ENCODE data around the gene FARSB.
A peak's percentile ranks its signal among the peaks of the same experiment; 100 is the strongest.
"Not testable (repeated sequence)": the region's sequence is repeated elsewhere in the genome, so short reads cannot be mapped to it uniquely, and the experiment has no call there.

Gene FARSB

GRCh38 chr2:222655787-222656525 is at the start of gene FARSB:
Gene FARSB, minus strand, starts transcription at chr2:222656092. Its CDS starts 19 bp downstream, at chr2:222656073.
- peak; percentile 23 to 97 (median 88) for DNase-seq

- DNase-seq, result no peak
Measured at GRCh38 chr2:222703886-222704285, 48.0 kb upstream of the FARSB start.

GRCh38 chr2:222703091-222703490 is 47.2 kb upstream of the FARSB start:
- DNase-seq, result no peak

DNA sequence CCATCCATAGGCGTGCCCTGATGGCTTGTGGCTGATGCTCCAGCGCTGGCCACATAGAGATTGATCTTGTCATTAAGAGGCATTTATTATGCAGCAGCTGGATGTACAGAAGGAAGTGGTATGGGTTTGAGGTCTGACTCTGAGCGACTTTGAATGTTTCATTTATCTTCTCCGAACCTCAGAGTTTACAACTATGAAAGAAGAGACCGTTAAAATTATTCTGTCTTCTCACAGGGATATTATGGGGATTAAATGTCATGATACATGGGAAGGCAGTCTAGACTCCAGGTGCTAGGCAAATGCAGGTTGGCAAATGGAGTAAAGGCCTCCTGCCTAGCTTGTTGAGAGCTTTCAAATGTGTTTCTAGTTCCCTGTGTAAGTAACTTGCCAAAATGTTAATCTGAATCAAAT is 45.8 kb upstream of the FARSB start:
- DNase-seq, result no peak

- no peak for DNase-seq
Measured at GRCh38 chr2:222701233-222701632, 45.3 kb upstream of the FARSB start.

DNA sequence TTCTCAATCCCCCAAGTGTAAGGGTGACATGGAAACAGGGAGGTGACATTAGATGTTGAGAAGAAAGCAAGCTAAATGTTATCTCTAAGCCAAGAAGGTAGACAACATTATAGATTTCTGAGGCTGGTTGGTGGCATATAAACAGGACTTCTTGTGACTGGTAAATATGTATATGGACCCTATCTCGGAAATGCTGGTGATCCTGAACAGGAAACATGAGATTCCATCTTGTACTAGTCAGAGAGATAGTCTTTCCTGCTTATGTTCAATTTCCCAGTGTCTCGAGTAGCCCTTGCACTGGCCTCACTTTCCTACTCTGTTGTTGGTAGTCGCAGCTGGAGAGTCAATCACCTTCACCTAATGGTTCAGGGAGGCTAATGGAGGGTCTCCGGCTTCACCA is 42.4 kb upstream of the FARSB start:
- no peak for DNase-seq

DNA sequence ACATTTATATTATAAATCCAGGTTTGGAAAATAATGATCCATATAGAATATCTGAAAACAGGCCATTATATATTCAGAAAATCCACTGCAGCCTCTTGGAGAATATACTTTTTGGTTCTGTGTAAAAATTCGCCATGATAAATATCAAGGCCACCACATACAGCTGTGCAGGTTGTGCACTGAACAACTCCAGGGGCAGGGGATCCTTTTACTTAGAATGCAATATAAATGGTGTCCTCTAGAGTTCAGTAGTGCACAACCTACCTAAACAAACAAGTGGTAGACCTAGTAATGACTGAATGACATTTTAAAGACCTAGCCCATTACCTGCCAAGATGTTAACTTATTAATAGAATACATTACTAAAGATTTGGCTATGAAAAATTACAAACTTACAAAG is 37.9 kb upstream of the FARSB start:
- no peak for DNase-seq

DNA sequence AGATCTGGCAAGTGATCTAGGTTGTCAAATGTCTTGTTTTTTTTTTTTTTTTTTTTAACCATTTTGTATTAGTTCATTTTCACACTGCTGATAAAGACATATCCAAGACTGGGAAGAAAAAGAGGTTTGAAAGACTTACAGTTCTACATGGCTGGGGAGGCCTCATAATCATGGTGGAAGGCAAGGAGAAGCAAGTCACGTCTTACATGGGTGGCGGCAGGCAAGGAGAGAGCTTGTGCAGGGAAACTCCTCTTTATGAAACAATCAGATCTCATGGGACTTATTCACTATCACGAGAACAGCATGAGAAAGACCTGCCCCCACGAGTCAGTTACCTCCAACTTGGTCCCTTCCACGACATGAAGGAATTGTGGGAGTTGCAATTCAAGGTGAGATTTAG is 37.5 kb upstream of the FARSB start:
- not testable (repeated sequence) for DNase-seq

DNA sequence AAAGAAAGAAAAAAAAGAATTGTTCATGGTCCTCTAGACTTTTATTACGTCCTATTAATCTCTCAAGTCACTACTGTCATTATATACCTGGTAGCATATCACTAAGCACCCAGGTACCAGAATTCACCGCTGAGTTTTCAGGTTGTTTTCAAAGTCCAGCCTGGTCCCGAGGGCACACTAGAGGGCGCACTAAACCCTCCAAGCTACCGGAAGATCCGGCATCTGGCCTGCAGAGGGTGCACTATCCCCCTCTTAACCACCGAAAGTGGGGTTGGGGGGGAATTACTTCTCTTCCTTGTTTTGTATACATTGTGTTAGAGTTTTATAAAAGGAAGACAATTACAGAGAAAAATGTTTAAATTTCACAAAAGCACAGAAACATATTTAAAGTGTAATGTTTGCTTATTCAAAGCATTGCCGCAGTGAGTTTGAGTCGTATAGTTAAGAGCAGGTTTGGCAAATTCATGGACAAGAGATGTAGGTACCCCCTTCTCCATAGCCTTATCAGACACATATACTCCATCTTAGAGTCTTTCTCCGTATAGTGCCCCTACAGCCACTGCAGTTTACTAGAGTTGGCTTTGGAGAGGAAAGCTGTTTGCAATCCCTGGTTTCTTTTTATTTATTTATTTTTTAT is 34.8 kb upstream of the FARSB start:
- DNase-seq, result peak in 10 of 14 donors; percentile 3 to 54 (median 34)

- no peak for DNase-seq
Measured at GRCh38 chr2:222689322-222689721, 33.4 kb upstream of the FARSB start.

GRCh38 chr2:222688917-222689316 is 33.0 kb upstream of the FARSB start:
- no peak for DNase-seq

DNA sequence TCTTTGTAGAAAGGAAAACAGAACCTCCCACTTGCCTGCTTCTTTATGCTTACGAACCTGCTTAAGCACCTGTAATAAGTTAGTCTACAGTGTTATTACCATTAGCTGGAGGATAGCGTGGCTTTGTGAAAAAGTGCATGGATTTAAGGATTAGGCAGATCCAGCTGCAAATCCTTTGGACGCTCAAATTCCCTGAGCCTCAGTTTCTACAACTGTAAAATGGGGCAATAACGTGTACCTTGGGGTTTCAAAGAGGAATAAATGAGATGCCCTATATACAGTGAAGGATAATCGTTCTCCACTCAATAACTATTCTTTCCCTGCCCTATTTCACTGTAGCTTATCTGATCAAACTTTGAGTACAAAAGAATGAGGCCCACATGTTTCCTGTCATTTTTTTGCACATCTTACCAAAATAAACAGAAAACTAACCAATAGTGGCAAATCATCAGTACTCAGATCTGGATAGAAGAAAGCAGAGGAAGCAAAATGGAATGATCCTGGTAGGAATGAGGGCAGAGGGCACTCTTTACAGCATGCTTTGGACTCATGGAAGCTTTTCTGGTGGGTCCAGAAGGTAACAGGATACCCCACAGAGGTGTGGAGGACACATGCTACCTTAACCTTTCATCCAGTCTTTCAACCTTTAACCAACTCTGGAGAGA is 30.3 kb upstream of the FARSB start:
- no peak for DNase-seq

DNA sequence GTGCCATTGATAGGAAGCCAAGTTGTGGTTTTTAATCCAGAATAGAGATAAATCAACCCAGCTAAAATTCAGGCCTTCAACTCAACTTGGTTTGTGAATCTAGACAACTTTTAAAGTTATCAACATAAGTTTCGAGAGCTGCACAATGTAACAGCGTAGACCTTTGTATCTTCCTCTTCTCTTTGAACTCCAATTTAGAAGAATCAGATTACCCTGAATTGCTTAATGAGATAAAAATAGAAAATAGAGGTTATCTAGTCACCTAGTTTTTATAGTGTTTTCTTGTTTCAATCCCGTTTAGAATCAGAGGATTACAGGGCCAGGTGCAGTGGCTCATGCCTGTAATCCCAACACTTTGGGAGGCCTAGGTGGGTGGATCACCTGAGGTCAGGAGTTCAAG is 27.9 kb upstream of the FARSB start:
- no peak for DNase-seq

DNA sequence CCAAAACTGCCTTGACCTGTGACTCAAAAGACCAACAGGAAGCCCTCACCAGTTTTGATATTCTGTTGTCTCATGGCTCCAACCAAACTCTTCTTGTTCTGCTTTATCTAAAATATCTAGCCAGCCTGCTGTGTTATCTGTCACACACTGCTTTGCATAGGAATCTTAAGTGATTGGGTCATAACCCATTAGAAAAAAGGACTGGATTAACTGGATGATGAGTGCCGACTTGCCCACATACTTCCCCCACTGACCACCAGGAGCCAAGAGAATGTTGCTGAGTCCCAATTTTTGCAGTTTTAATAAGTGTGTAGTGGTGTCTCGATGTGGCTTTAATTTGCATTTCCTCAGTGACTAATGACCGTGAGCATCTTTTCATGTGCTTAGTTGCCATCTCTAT is 22.1 kb upstream of the FARSB start:
- DNase-seq, result no peak

DNA sequence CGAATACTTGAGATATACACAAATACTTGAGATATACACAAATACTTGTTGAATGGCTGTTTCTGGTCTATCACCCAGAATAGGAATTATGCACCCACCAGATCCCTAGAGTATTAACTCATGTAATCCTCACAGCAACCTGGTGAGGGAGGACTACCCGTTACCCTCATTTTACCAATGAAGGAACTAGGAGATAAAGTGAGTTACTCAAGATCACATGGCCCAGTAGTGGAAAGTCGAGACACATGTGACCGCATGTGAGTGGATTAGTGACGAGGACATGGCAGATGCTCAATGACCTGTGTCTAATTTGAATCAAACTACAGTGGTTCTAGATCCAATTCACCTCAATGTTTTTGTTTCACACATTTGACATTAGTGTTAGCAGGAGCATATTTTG is 18.0 kb upstream of the FARSB start:
- no peak for DNase-seq

- DNase-seq, result no peak
Measured at GRCh38 chr2:222673273-222673672, 17.4 kb upstream of the FARSB start.

DNA sequence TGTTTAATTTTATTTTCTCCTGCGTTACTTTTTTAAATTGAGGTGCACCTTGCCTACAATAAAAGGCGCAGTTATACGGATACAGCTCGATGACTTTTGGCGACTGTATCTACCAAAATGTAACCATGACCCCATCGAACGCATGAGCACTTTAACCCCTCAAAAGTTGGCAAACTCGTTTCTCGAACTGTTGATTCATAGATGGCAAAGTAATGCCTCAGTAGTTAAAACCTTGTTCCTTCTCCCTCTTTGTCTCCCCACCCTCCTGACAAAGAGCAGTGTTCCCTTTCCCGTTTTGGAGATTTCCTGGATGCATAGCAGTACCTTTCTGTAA is 16.1 kb upstream of the FARSB start:
- no peak for DNase-seq

DNA sequence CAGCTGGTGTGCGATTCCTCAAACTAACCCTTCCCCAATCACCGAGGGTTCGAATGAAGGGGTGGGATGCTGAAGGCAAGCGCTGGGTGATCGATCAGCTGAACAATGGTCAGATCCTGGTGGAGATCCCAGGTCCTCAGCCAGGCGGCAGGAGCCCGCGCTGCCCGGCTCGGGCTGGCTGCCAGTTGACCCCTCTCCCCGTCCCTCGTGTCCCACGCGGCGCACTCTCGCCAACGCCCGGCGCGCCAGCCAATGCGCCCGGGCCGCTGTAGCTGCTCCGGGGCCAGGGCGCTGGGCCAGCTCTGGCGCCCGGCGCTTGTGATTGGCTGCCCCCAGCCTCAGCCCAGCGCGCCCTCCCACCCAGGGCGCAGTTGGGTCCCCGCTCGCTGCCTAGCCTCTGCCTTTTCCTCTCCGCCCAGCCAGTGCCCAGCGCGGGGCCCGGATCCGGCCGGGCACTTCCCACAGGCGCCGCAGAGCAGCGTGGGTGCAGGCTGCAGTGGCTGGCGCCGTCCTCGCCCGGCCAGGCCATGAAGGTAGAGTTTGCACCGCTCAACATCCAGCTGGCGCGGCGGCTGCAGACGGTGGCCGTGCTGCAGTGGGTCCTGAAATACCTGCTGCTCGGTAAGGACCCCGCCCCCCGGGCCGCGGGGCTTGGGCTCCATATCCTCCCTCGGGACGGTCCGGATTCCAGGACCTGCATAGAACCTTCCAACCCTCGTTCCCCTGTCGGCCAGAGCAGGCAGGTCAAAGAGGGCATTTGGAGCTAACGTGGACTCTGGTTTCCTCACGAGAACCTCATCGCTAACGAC is 15.6 kb upstream of the FARSB start, which contains the start of gene MOGAT1:
Gene MOGAT1 (plus strand): TSS at position 400 of the 809 bp plus-strand sequence. CDS start 128 bp downstream, at position 528.
- peak in 12 of 14 donors; percentile 10 to 64 (median 36) for DNase-seq

- no peak for DNase-seq
Measured at GRCh38 chr2:222670191-222671038, 14.5 kb upstream of the FARSB start.

DNA sequence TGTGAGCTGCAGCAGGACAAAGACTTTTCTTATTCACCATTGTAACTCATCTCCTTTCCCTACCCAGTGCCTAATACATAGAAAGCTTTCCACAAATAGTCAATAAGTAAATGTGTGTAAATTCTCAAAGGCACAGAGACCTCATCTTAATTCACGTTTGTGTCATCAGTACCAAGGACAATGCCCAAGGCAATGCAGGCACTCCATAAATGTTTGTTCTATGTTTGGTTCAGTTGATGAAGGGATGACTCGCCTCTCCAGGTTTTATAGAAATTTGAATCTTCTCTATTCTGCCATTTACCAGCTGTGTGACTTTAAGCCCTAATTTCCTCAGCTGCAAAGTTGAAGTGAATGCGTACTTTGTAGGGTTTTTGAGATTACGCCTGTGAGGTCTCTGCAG is 13.5 kb upstream of the FARSB start:
- no peak for DNase-seq

DNA sequence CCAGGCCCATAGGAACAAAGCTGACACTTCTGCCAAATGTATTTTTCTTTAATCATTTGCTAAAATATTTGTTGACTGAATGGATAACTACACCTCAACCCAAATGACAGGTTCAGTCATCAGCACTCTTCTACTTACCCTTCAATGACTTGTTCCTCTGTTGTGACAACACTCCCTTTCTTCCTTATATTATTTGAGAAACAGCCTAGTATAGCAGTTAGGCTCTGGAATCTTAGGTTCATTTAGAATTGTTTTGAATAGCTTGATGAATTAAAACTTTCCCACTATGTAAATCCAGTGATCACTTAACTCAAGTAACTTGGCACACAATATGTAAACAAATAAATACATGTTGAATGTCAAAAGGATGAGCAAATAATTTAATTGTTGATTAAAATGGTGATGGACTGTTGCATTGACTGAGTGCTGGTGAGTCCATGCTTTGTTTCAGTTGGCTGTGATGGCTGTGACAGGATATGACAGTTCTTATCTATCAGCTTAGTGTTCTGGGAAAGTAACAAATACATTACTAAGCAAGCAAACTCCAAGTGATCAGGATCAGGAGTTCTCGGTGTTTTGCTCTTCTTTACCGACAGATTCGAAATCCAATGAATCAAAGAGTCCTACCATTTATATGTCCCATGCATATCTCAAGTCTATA is 12.7 kb upstream of the FARSB start:
- no peak for DNase-seq
